ENCODE data around the gene RUSF1. TPM values are rescaled to one million over a fixed set of nuclear protein-coding genes. Genes with fewer than 3 reads are reported as not detected.
A peak's percentile ranks its signal among the peaks of the same experiment; 100 is the strongest.

Gene RUSF1
- total and polyA plus RNA-seq, 9 of the 15 experiments (the other 6 are each of a cell fraction or from before 2014, with no cell fraction given), result 0.80 to 52.8 (median 27.6) TPM

GRCh38 chr16:31532896-31533295 is 24.7 kb upstream of the RUSF1 start (continued):
- no peak for TF ChIP-seq MBD1 (CRISPR knock-in tag; IDR thresholded peaks at IDR 0.05)

GRCh38 chr16:31532120-31532519 is 23.9 kb upstream of the RUSF1 start:
- Histone ChIP-seq H3K36me3 (ENCODE audit: control insufficient read depth, insufficient read depth, low read length) (no peaks in the 10 kb centered on the region), H2AFZ (ENCODE audit: low read depth, low read length) (no peak overlapping the region), H3K4me2 (ENCODE audit: insufficient read depth, low read length) (no peak overlapping the region), H3K4me3 (no peak overlapping the region), H3K79me2 (ENCODE audit: control insufficient read depth, insufficient read depth, low read length) (no peaks in the 10 kb centered on the region), H4K20me1 (replicated peaks; ENCODE audit: control insufficient read depth, insufficient read depth, low read length) (no peaks in the 10 kb centered on the region), H3K27me3 (ENCODE audit: control insufficient read depth in 2 of 2, insufficient read depth in 2 of 2, low read length in 2 of 2) (no peaks in the 10 kb centered on the region), H3K9me3 (replicated peaks; ENCODE audit: control insufficient read depth, insufficient read depth, low read depth, low read length) (0 out of 2 replicates have a peak, but pooled peaks cover 1% of the 10 kb centered on the region), H3K4me1 (replicated peaks in 1 of 2; ENCODE audit: control insufficient read depth in 2 of 2, insufficient read depth in 2 of 2, low read length in 2 of 2) (peaks cover 22 to 24% of the 10 kb centered on the region in 2 experiments; a peak in 4 of 5 replicates), H3K27ac (ENCODE audit: extremely low read depth, low read depth, low read length) (no peak overlapping the region), H3K9me1 (ENCODE audit: control insufficient read depth, insufficient read depth, low read length) (no peaks in the 10 kb centered on the region), H3K9ac (ENCODE audit: insufficient read depth in 1 of 2, low read depth in 2 of 2, low read length in 2 of 2) (no peak overlapping the region)
- intact Hi-C loops (cut with micrococcal nuclease) (no loop called here), in situ Hi-C loops (cut with MboI) (no loop called here)
- ChIA-PET POLR2A (interaction anchor here (0.8 kb wide), 1 partner anchor 161 kb away, joined by 3 read pairs; no protein-coding TSS in a partner anchor), CTCF (ENCODE audit: low intra/inter-chr PET ratio) (no interaction called here)
- WGBS (ENCODE audit: insufficient coverage, low coverage, missing lambda C conversion rate), result 15% methylated on average over 2 of the region's 2 CpGs
- ATAC-seq (no peak), DNase-seq (ENCODE audit: extremely low read depth in 1 of 4, low spot score in 3 of 4) (no peak), FAIRE-seq (no peak)
- TF ChIP-seq ZNF121 (CRISPR knock-in tag; conservative IDR thresholded peaks at IDR 0.05), result 0 out of 2 replicates have a peak, but pooled peaks have one; percentile 12
- no peak for TF ChIP-seq MEF2D (tag; conservative IDR thresholded peaks at IDR 0.05; ENCODE audit: low read depth)
- TF ChIP-seq SUPT5H (IDR thresholded peaks at IDR 0.05), result no peak
- TF ChIP-seq MTF1 (CRISPR knock-in tag; IDR thresholded peaks at IDR 0.05; ENCODE audit: borderline replicate concordance), result no peak
- peak; percentile 72 for TF ChIP-seq NR2C1 (IDR thresholded peaks at IDR 0.05)
- peak; percentile 60; the same call in 1 of the 2 replicates for TF ChIP-seq NR2C1 (tag; IDR thresholded peaks at IDR 0.05)
- BruUV-seq (replicated peaks), result no TSS peak

Data from K562 (cell line).